GM18526 (cell line): ENCODE measurements around the gene FYN.

Experiments used
- POLR2A ChIP-seq: IDR thresholded peaks from 3 replicates; pipeline ENCODE4 v1.6.1; 2011; ENCODE audit not compliant: insufficient read length; ENCODE audit errors: extremely low read depth

FYN gene

GRCh38 chr6:111864138-111865048, 8.9 kb downstream of the FYN start:
- TF ChIP-seq POLR2A = no peak

DNA sequence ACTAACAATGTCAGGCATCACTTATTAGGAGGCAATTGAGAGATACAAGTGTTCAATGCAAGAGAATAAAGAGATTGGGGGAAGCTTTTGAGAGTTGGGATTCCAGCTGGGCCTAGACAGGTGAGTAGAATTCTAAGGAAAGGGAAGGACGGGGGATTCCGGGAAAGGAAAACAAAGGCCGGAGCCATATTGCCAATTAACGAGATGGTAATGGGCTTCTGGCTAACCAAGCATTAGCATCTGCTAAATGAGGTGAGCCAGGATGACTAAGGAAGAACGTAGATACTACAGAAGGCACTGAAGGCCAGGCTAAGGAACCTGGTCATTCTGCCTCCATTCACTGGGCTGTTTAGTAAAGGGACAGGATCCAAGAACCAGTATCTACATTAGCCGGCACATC, 10.5 kb downstream of the FYN start:
- TF ChIP-seq POLR2A = no peak

GRCh38 chr6:111862314-111862713, 10.9 kb downstream of the FYN start:
- no peak for TF ChIP-seq POLR2A

GRCh38 chr6:111861431-111861885, 11.8 kb downstream of the FYN start:
- TF ChIP-seq POLR2A = no peak

GRCh38 chr6:111858347-111858746, 14.9 kb downstream of the FYN start:
- TF ChIP-seq POLR2A = no peak

DNA sequence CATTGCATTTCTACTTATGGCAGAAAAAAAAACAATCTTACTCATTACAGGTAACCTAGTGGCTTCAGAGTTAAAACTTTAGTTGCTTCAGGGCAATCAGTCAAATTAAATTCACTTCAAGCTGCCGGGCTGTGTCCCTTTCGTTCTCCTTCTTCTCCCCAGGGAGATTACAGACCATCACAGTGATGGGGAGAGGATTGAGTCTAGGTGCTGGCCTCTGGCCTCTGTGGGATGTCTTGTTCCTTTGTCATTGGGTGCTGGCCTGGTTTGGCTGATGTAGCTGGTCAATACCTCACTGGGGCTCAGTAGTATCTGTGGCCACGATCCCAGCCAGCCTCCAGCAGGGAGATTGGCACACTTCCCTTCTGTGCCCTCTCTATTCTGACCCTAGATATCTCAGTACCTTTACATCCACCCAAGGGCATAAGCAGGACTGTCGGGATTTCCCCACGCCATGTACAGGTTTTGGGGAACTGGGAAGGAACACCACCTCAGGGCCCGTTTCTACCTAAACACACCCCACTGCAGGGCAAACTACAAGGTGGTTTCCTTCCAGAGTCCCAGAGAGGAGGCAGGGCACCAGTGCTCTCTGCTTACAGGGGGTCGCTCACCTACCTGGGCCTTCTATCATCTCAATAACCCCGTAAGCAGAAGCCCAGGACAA, 15.4 kb downstream of the FYN start:
- no peak for TF ChIP-seq POLR2A

DNA sequence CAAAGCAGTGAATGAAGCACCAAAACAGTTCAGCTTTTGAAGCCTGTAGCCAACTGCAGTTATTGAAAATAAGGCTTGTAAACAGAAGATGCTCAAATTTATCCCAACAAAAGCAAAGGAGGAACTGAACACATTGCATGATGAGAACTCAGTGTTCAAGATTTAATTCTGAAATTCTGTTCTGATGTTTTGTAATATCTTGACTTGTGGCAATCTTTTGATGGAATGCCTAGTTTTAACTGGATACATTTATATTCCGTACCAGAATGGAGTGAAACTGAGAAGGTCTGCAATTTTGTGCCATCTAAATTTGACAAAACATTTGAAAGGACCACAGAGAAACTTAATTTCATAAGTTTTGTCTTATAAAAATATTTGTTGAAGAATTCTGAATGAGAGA, 17.5 kb downstream of the FYN start:
- TF ChIP-seq POLR2A = no peak

DNA sequence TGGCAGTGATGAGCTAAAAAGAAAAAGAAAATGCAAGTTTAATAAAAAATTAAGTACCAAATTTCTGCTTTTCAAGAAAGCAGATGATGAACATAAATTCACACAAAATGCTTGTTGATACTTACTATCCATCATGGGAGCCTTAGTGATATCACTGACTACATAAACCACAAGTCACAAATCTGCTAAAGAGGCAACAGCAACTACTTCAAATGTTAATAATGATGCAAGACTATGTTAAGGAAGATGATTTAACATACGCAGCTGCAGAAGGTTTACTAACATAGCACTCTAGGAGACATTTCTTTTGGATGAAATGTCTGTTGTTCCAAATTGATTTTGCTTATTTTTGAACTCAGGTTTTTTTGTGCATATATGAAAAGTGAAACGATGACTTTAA, 18.6 kb downstream of the FYN start:
- no peak for TF ChIP-seq POLR2A

DNA sequence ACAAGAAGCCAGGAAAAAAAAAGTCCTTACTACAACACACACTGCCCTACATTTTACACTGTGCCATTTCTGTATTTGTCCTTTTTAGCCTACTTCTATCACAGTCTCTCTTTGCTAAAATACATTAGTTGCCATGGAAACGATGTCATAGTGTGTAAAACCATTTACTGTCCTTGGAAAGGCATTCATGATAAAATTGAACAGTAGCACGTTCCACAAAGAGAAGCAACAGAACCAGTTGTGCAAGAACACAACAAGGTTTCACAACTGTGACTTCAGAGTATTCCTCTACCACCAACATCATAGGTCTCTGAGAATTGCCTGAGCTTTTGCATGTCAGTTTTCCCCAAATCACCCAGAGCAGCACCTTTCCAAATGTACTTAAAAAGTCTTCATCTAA, 20.5 kb downstream of the FYN start:
- no peak for TF ChIP-seq POLR2A

GRCh38 chr6:111850295-111850937, 22.8 kb downstream of the FYN start:
- no peak for TF ChIP-seq POLR2A

GRCh38 chr6:111849298-111849697, 24.0 kb downstream of the FYN start:
- TF ChIP-seq POLR2A = no peak

DNA sequence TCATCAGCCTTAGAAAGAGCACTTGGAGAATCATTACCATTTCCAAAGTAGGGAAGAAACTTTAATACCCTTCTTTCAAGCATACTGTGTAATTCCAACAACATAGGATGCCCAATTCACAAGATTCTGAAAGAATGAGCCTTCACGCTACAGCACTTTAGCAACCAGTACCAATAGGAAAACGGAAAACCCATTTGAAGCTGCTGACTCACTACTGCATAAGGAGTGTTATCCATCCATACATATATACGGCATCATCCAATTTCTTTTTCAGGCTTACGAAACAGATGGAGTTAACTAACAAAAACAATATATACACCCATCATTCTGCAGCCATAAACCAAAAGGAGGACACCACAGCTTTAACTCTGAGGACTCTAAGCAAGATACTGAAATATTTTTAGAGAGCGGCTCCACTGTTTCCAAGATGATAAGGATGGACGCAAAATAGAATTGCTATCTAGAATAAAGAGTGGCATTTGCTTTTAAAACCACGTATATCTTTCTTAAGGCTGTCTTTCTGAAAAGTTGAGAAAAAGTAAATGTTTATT, 24.9 kb downstream of the FYN start:
- no peak for TF ChIP-seq POLR2A

GRCh38 chr6:111846492-111847409, 26.5 kb downstream of the FYN start:
- TF ChIP-seq POLR2A = no peak

DNA sequence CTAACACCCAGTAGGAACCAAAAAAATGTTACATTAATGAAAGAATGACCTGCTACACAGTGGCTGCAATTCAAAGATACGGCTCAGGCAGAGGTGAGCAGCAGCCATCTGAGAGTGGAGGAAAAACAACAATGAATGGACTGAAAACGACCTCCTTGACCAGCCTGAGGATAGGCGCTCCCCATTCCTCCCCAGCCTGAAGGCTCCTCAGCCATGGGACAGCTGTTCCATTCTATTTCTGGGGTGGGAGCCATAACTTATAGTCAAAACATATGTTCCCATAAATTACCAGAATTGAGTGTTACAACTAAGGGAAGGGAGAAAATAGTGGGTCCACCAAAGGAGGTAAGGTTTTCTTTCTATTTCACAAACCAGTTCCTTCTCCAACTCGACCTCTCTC, 27.2 kb downstream of the FYN start:
- no peak for TF ChIP-seq POLR2A
